SK-N-SH (cell line): Measurements from ENCODE around the gene EDN3. TPM values are rescaled to one million over a fixed set of nuclear protein-coding genes. Genes with fewer than 3 reads are reported as not detected.

Source experiments
- CTCF ChIA-PET: fragments of 300-600, 350-600 bp; formaldehyde crosslinking; extraction: SDS; loops from one replicate; lab custom pipeline; 2021; lab: Yijun Ruan, JAX
- POLR2A ChIA-PET: fragments of 350-600 bp; sonication (Branson Sonifier 250); formaldehyde crosslinking; extraction: SDS; loops from one replicate; lab custom pipeline; 2020; ENCODE audit warnings: antibody characterized with exemption, inconsistent platforms; lab: Yijun Ruan, JAX
- DNase-seq: peaks from one replicate; pipeline ENCODE4 v3.0.0; 2012
- H2AFZ ChIP-seq: fragments of 200-600 bp; sonication (generic); 2 replicates; pipeline ENCODE4 v1.8.1; 2016; ENCODE audit warnings: antibody characterized with exemption, mild to moderate bottlenecking, low read depth
- H3F3A ChIP-seq: fragments of 200-600 bp; sonication (generic); replicated peaks from 2 replicates; pipeline ENCODE3; 2016; ENCODE audit warnings: antibody characterized with exemption, mild to moderate bottlenecking; ENCODE audit not compliant: insufficient read depth
- H3K27ac ChIP-seq, 2 experiments: fragments of 200-500 bp in 1 of 2; fragments of 200-600 bp in 1 of 2; sonication (Bioruptor generic) in 1 of 2; sonication (generic), shearing (Covaris generic) in 1 of 2; 2 replicates each; pipeline versions ENCODE4 v1.5.1 to v1.6.1; 2014 to 2016; ENCODE audit warnings: low read depth in 2 of 2, inconsistent platforms in 1 of 2, low read length in 1 of 2, mild to moderate bottlenecking in 1 of 2, mixed read lengths in 1 of 2
- H3K27me3 ChIP-seq: fragments of 200-600 bp; sonication (generic), shearing (Covaris generic); 2 replicates; pipeline ENCODE4 v1.6.1; 2016; ENCODE audit warnings: mixed run types; ENCODE audit not compliant: insufficient read depth
- H3K36me3 ChIP-seq, 2 experiments: fragments of 200-500 bp in 1 of 2; fragments of 200-600 bp in 1 of 2; sonication (Bioruptor generic) in 1 of 2; sonication (generic) in 1 of 2; replicated peaks in 1 of 2; 2 replicates each; pipeline versions ENCODE3 to v1.5.1; 2014 to 2016; ENCODE audit warnings: low read length in 1 of 2, mild to moderate bottlenecking in 1 of 2; ENCODE audit not compliant: insufficient read depth in 2 of 2, control insufficient read depth in 1 of 2
- H3K4me1 ChIP-seq, 2 experiments: fragments of 200-500 bp in 1 of 2; fragments of 200-600 bp in 1 of 2; sonication (Bioruptor generic) in 1 of 2; sonication (generic), shearing (Covaris generic) in 1 of 2; 2 replicates each; pipeline versions ENCODE4 v1.5.1 to v1.6.1; 2014 to 2016; ENCODE audit warnings: low read depth in 1 of 2, low read length in 1 of 2, mixed run types in 1 of 2; ENCODE audit not compliant: insufficient read depth in 2 of 2, control insufficient read depth in 1 of 2
- H3K4me2 ChIP-seq: fragments of 200-600 bp; sonication (generic), shearing (Covaris generic); 2 replicates; pipeline ENCODE4 v1.6.1; 2017; ENCODE audit warnings: mixed run types
- H3K4me3 ChIP-seq, 2 experiments: fragments of 200-500 bp in 1 of 2; fragments of 200-600 bp in 1 of 2; sonication (Bioruptor generic) in 1 of 2; sonication (generic), shearing (Covaris generic) in 1 of 2; 2 replicates each; pipeline versions ENCODE4 v1.5.1 to v1.8.1; 2014 to 2016; ENCODE audit warnings: low read depth in 2 of 2, inconsistent platforms in 1 of 2, low read length in 1 of 2, mild to moderate bottlenecking in 1 of 2, mixed read lengths in 1 of 2, moderate library complexity in 1 of 2
- H3K79me2 ChIP-seq: fragments of 200-600 bp; sonication (generic); 2 replicates; pipeline ENCODE4 v1.8.1; 2017; ENCODE audit warnings: mild to moderate bottlenecking; ENCODE audit not compliant: insufficient read depth
- H3K9ac ChIP-seq: fragments of 200-600 bp; sonication (generic); 2 replicates; pipeline ENCODE4 v1.6.1; 2017; ENCODE audit warnings: mixed run types
- H3K9me2 ChIP-seq: fragments of 200-600 bp; sonication (generic); 2 replicates; pipeline ENCODE4 v1.6.1; 2017; ENCODE audit warnings: mixed run types
- H3K9me3 ChIP-seq: fragments of 200-600 bp; sonication (generic); 2 replicates; pipeline ENCODE4 v1.6.1; 2017; ENCODE audit warnings: mixed run types, mild to moderate bottlenecking, moderate library complexity
- H4K20me1 ChIP-seq: fragments of 200-600 bp; sonication (generic); 2 replicates; pipeline ENCODE4 v1.6.1; 2017; ENCODE audit warnings: mild to moderate bottlenecking, mixed run types; ENCODE audit not compliant: insufficient read depth
- GABPA ChIP-seq: IDR thresholded peaks from 2 replicates; pipeline ENCODE4 v1.4.0; 2012; ENCODE audit warnings: low read depth, mild to moderate bottlenecking
- GATA2 ChIP-seq: sonication (generic); formaldehyde crosslinking; IDR thresholded peaks from 2 replicates; pipeline ENCODE4 v1.5.0; 2020; ENCODE audit warnings: mild to moderate bottlenecking, missing genetic modification reagents
- JUND ChIP-seq: IDR thresholded peaks from 2 replicates; pipeline ENCODE4 v1.4.0; 2012
- MEF2A ChIP-seq: IDR thresholded peaks from 2 replicates; pipeline ENCODE4 v1.4.0; 2012; ENCODE audit warnings: low read depth, borderline replicate concordance
- POLR2AphosphoS5 ChIP-seq: IDR thresholded peaks from 2 replicates; pipeline ENCODE4 v1.6.1; 2012; ENCODE audit warnings: low read depth, low read length
- RXRA ChIP-seq: IDR thresholded peaks from 2 replicates; pipeline ENCODE4 v1.4.0; 2012; ENCODE audit warnings: low read depth, mild to moderate bottlenecking, borderline replicate concordance
- USF1 ChIP-seq: IDR thresholded peaks from 2 replicates; pipeline ENCODE4 v1.4.0; 2012; ENCODE audit warnings: low read depth, borderline replicate concordance
- WGBS: methylation state at CpG from one replicate; pipeline ENCODE4 v1.1.6; 2017; ENCODE audit warnings: low lambda C conversion rate; 5-methylcytosine and 5-hydroxymethylcytosine counted together
- polyA plus RNA-seq, 3 experiments: library from polyadenylated mRNA; depleted of rRNA; stranded (reverse); fragments of >200 nt; gene quantifications; 2 replicates each; pipeline ENCODE4 v1.2.3, GENCODE V29; 2012
- TF ChIP-seq, protein P1 (sequence below): fragments of 150-350 bp; IDR thresholded peaks from 2 replicates; pipeline ENCODE4 v1.6.1; 2016; ENCODE audit warnings: mild to moderate bottlenecking, low read depth, low read length
- TF ChIP-seq, protein P2 (sequence below): fragments of 150-350 bp; IDR thresholded peaks from 2 replicates; pipeline ENCODE4 v1.6.1; 2017; ENCODE audit warnings: antibody characterized with exemption, low read length, low read depth, borderline replicate concordance
- TF ChIP-seq, protein P3 (sequence below): IDR thresholded peaks from 2 replicates; pipeline ENCODE4 v1.4.0; 2012; ENCODE audit warnings: low read depth, borderline replicate concordance

The EDN3 gene
- polyA plus RNA-seq, 1 of the 3 experiments (the other 2 are of a cell fraction), result 0.02 TPM

DNA sequence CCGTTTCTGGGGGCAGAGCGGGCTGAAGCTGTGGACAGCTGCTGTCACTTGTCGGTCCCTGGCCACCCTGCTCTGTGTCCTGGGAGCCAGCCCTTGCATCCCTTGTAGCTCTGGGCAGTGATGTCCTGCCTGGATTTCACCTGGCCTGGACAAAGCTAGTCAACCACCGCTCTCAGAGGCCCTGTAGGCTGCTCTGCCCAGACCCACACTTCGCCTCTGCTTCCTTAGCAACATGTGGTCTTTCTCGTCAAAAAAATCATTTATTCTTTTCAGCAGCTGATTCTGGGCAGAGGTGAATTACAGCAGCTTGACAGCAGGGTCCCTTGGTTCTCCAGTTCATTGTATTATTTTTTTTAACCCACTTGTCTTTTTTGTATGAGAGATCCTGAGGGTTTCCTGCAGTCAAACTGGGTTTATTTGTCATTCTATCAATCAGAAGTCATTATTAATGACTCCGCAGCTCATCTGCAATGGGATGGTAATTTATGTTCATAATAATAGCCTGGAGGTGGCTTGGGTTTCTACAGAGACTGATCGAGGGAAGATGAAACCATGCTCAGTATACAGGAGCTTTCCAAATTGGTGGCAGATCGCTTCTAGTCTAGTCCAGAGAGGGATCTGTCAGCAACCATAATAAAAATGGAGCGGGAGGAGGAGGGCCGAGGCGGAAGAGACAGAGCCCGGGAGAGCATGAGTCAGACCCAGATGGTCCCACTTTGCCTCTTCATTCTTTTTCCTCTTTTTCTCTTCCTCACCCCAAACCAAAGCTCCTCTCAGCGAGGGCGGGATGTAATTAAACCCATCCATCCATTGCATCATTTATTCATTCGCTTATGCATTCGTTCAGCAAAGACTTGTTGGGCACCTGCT, 22.4 kb downstream of the EDN3 start:
- POLR2A ChIA-PET, result no interaction called here
- Histone ChIP-seq H3K4me3 (no peak overlapping the region), H3K79me2 (no peaks in the 10 kb centered on the region), H4K20me1 (no peaks in the 10 kb centered on the region), H2AFZ (no peak overlapping the region), H3K9me3 (no peaks in the 10 kb centered on the region), H3K36me3 (no peaks in the 10 kb centered on the region), H3K4me1 (peaks cover 0 to 62% of the 10 kb centered on the region in 2 experiments; a peak in 1 of 4 replicates)
- TF ChIP-seq JUND (no peak), RXRA (no peak), GABPA (no peak), USF1 (no peak)
- TF ChIP-seq, protein P1, sequence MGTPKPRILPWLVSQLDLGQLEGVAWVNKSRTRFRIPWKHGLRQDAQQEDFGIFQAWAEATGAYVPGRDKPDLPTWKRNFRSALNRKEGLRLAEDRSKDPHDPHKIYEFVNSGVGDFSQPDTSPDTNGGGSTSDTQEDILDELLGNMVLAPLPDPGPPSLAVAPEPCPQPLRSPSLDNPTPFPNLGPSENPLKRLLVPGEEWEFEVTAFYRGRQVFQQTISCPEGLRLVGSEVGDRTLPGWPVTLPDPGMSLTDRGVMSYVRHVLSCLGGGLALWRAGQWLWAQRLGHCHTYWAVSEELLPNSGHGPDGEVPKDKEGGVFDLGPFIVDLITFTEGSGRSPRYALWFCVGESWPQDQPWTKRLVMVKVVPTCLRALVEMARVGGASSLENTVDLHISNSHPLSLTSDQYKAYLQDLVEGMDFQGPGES, result no peak
- TF ChIP-seq, protein P2, sequence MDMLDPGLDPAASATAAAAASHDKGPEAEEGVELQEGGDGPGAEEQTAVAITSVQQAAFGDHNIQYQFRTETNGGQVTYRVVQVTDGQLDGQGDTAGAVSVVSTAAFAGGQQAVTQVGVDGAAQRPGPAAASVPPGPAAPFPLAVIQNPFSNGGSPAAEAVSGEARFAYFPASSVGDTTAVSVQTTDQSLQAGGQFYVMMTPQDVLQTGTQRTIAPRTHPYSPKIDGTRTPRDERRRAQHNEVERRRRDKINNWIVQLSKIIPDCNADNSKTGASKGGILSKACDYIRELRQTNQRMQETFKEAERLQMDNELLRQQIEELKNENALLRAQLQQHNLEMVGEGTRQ, result no peak
- TF ChIP-seq, all 33 proteins: peak for 0
- DNase-seq, result no peak
- CTCF ChIA-PET, result no interaction called here
- H3K27ac ChIP-seq, result peak overlapping the region in 1 of 2 experiments; percentile 79; a peak in 1 of 4 replicates
- no peaks in the 10 kb centered on the region for H3F3A ChIP-seq
- 67% methylated on average over 14 of the region's 17 CpGs for WGBS
- H3K4me2 ChIP-seq, result no peak overlapping the region
- no peak overlapping the region for H3K9ac ChIP-seq
- H3K27me3 ChIP-seq, result no peaks in the 10 kb centered on the region
- no peaks in the 10 kb centered on the region for H3K9me2 ChIP-seq

- WGBS, result 65% methylated on average over 5 of the region's 5 CpGs
- POLR2A ChIA-PET, result no interaction called here
- Histone ChIP-seq H3K27me3 (no peaks in the 10 kb centered on the region), H2AFZ (no peak overlapping the region), H3F3A (no peaks in the 10 kb centered on the region), H4K20me1 (no peaks in the 10 kb centered on the region), H3K9me3 (no peaks in the 10 kb centered on the region), H3K9ac (no peak overlapping the region), H3K79me2 (no peaks in the 10 kb centered on the region), H3K27ac (no peak overlapping the region; a peak in 1 of 4 replicates), H3K4me2 (no peak overlapping the region), H3K4me1 (peaks cover 0 to 53% of the 10 kb centered on the region in 2 experiments; a peak in 1 of 4 replicates), H3K9me2 (no peaks in the 10 kb centered on the region), H3K36me3 (no peaks in the 10 kb centered on the region), H3K4me3 (no peak overlapping the region)
- no peak for DNase-seq
- CTCF ChIA-PET, result no interaction called here
- TF ChIP-seq GATA2 (CRISPR knock-in tag) (no peak), POLR2AphosphoS5 (no peak), USF1 (no peak), MEF2A (no peak)
- TF ChIP-seq, protein P2, result no peak
- TF ChIP-seq, protein P3, sequence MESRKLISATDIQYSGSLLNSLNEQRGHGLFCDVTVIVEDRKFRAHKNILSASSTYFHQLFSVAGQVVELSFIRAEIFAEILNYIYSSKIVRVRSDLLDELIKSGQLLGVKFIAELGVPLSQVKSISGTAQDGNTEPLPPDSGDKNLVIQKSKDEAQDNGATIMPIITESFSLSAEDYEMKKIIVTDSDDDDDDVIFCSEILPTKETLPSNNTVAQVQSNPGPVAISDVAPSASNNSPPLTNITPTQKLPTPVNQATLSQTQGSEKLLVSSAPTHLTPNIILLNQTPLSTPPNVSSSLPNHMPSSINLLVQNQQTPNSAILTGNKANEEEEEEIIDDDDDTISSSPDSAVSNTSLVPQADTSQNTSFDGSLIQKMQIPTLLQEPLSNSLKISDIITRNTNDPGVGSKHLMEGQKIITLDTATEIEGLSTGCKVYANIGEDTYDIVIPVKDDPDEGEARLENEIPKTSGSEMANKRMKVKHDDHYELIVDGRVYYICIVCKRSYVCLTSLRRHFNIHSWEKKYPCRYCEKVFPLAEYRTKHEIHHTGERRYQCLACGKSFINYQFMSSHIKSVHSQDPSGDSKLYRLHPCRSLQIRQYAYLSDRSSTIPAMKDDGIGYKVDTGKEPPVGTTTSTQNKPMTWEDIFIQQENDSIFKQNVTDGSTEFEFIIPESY, result no peak
- TF ChIP-seq, protein P1, result no peak
Observed at GRCh38 chr20:59323731-59324130, 23.3 kb downstream of the EDN3 start.
